ENCODE results near the gene PYDC2. TPM values are rescaled to one million over a fixed set of nuclear protein-coding genes. Genes with fewer than 3 reads are reported as not detected.

PYDC2 gene
- total and polyA plus RNA-seq, 10 of the 15 experiments (the other 5 are each of a cell fraction or from before 2014, with no cell fraction given) = not detected

DNA sequence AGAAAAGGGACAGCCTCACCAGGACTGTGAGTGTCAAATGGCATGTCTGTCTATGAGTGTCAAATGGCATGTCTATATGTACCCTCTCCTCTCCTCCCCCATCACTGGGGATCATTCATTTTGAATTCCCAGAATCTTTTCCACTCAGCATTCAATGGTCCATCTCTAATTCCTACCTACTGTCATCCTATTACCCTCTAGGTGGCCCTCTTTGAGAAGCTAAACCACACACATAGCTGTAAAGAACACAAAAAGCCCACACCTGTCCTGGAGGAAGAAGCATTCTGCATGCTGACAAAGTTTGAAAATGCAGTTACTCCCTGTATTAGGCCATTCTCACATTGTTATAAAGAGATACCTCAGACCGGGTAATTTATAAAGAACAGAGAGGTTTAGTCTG lies 46.2 kb upstream of the PYDC2 start (continued):
- TF ChIP-seq, protein P1, sequence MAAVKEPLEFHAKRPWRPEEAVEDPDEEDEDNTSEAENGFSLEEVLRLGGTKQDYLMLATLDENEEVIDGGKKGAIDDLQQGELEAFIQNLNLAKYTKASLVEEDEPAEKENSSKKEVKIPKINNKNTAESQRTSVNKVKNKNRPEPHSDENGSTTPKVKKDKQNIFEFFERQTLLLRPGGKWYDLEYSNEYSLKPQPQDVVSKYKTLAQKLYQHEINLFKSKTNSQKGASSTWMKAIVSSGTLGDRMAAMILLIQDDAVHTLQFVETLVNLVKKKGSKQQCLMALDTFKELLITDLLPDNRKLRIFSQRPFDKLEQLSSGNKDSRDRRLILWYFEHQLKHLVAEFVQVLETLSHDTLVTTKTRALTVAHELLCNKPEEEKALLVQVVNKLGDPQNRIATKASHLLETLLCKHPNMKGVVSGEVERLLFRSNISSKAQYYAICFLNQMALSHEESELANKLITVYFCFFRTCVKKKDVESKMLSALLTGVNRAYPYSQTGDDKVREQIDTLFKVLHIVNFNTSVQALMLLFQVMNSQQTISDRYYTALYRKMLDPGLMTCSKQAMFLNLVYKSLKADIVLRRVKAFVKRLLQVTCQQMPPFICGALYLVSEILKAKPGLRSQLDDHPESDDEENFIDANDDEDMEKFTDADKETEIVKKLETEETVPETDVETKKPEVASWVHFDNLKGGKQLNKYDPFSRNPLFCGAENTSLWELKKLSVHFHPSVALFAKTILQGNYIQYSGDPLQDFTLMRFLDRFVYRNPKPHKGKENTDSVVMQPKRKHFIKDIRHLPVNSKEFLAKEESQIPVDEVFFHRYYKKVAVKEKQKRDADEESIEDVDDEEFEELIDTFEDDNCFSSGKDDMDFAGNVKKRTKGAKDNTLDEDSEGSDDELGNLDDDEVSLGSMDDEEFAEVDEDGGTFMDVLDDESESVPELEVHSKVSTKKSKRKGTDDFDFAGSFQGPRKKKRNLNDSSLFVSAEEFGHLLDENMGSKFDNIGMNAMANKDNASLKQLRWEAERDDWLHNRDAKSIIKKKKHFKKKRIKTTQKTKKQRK (IDR thresholded peaks at IDR 0.05; ENCODE audit: low read depth, low read length) = no peak
- TF ChIP-seq ATF2 (IDR thresholded peaks at IDR 0.05; ENCODE audit: low read length) = no peak
- no peak for TF ChIP-seq JUNB (IDR thresholded peaks at IDR 0.05)
- TF ChIP-seq, protein P2, sequence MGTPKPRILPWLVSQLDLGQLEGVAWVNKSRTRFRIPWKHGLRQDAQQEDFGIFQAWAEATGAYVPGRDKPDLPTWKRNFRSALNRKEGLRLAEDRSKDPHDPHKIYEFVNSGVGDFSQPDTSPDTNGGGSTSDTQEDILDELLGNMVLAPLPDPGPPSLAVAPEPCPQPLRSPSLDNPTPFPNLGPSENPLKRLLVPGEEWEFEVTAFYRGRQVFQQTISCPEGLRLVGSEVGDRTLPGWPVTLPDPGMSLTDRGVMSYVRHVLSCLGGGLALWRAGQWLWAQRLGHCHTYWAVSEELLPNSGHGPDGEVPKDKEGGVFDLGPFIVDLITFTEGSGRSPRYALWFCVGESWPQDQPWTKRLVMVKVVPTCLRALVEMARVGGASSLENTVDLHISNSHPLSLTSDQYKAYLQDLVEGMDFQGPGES (IDR thresholded peaks at IDR 0.05) = no peak
- TF ChIP-seq ZBED1 (IDR thresholded peaks at IDR 0.05; ENCODE audit: borderline replicate concordance) = no peak
- no peak for TF ChIP-seq CEBPB (IDR thresholded peaks at IDR 0.05; ENCODE audit: borderline replicate concordance in 1 of 2, low read depth in 2 of 2, low read length in 2 of 2)
- TF ChIP-seq EZH2 (IDR thresholded peaks at IDR 0.05; ENCODE audit: borderline replicate concordance, control insufficient read depth, low read depth, low read length) = no peak
- TF ChIP-seq IRF4 (IDR thresholded peaks at IDR 0.05; ENCODE audit: low read depth, low read length) = no peak

Data from GM12878 (cell line).